DMS53 treated with DMSO at 0.1 percent for 48 hours (cell line): ENCODE data around the gene TMEM161B.
A peak's percentile ranks its signal among the peaks of the same experiment; 100 is the strongest.
"Not testable (repeated sequence)": the region's sequence is repeated elsewhere in the genome, so short reads cannot be mapped to it uniquely, and the experiment has no call there.

Experiments used
- DNase-seq: peaks from one replicate; lab custom pipeline; 2025; ENCODE audit not compliant: unreplicated experiment; lab: John Stamatoyannopoulos, UW

Gene TMEM161B

DNA sequence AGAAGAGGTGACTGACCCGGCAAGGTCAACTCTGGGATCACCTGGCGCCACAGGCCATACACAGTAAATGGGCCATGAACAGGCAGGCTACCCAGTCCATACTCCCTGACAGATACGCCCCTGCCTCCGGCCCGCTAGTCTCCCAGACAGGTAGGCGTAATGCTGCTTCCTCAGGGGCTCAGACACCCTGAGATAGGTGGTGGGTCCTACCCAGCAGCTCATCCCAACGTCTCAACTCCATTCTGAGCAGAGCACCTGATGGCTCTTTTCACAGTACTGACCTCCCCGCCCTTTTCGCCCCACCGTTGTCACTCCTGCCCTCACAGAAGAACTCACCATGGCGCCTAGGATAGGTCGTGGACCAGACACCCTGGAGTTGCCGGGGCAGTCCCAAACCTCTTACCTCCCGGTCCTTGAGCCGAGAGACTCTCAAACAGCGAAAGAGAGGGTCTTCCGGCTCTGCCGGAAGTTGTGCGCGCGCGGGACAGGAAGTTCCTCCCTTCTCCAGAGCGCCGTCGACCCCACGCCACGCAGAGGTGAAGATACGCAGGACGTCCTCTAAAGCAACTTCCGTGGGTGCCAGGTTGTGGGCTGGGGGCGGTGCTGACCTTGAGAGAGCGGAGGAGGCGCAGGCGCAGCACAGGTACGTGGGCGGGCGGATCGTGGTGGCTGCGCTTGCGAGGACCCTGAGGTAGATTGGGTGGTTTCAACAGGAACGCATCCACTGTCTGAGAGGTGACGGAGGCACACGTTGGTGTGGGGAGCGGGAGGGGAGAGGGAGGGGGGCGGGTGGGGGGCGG is at the start of gene TMEM161B:
Gene TMEM161B, minus strand, starts transcription at position 461 of the 800 bp plus-strand sequence. Its CDS starts 122 bp downstream, at position 339.
- DNase-seq, result peak; percentile 87

GRCh38 chr5:88304356-88304755 is 35.7 kb upstream of the TMEM161B start:
- no peak for DNase-seq

DNA sequence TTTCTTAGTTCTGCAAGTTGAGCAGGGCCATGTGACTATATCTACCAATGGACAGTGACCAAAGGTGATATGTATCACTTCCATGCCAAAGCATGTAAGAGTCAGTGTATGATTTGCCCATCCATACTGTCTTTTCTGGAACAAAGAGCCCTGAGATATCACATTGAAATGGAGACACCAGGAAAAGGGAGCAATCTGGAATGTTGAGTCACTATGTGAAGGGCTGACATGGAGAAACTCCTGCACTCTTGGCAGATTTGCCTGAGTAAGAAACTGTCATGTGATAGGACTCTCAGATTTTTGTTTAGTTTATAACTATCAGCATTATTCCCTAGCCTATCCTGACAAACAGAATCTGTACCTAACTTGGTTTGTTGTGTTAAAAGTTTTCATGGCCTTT is 29.8 kb upstream of the TMEM161B start:
- DNase-seq, result no peak

- DNase-seq, result no peak
Observed at GRCh38 chr5:88290801-88291200, 22.2 kb upstream of the TMEM161B start.

DNA sequence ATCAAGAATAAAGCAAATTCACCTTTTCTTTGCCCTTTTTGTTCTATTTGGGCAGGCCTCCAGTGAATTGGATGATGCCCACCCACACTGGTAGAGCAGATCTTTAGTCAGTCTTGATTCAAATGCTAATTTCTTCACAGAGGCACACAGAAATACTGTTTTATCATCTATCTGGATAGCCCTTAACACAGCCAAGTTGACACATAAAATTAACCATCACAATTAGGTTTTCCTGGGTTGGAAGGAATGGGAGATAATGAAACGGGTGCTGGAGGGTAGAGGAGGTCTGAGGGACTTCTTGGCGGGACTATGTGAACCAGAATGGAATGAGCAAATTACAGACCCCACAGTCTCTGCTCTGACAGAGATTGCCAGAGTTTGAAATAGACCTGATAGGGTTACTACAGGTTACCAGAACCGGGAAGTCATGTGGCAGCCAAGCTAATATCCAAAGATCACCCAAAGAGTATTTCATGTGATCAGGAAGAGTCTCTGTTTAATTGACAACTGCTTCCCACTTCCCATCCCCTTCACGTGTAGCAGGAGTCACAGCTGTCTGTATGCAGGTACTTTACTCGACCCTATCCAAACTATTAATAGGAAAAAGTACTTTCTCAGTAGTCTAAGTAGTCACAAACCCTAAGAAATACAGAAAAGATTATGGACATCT is 20.0 kb upstream of the TMEM161B start:
- DNase-seq, result no peak

GRCh38 chr5:88287846-88288527 is 19.3 kb upstream of the TMEM161B start:
- DNase-seq, result no peak

DNA sequence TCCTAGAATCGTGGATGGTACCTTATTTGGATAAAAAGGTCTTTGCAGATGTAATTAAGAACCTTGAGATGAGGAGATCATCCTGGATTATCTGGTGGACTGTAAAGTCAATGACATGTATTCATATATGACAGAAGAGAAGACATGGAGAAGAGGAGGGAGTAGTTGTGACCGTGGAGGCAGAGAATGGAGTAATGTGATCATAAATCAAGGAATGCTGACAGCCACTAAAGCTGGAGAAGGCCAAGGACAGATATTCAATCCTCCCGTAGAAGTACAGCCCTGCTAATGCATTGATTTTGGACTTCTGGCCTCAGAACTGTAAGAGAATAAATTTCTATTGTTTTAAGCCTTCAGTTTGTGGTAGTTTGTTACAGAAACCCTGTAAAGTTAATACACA is 18.7 kb upstream of the TMEM161B start:
- no peak for DNase-seq

DNA sequence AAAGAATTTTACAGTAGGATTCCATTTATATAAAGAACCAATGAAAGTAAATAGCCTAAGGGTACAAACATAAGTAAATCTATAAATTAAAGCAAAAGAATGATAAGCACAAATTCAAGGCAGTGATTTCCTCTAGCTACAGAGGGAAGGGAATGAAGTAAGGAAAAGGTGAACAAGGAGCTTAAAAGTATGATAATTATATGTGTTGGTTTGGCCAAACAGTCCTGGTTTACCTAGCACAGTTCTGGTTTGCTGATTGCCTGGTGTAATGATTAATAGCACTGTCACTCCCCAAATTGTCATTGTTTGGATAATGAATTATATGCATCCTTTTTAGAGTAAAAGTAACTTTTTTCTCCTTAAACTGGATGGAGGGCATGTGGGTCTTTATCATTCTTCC is 15.0 kb upstream of the TMEM161B start:
- no peak for DNase-seq

- DNase-seq, result no peak
Observed at GRCh38 chr5:88281322-88281721, 12.7 kb upstream of the TMEM161B start.

DNA sequence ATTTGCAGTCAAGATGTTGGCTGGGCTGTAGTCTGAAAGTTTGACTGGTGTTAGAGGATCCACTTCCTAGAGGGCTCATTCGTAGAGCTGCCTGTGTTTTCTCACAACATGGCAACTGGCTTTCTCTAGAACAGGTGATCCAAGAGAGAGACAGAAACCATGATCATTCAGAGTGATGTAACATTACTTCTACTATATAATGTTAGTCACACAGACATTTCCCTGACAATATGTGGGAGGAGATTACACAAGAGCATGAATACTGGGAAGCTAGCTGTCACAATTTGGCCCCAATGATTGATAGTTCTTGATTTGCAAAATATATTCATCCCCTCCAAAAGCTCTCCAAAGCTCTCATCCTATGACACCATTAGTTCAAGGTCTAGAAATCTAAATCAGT is 10.9 kb upstream of the TMEM161B start:
- DNase-seq, result no peak

DNA sequence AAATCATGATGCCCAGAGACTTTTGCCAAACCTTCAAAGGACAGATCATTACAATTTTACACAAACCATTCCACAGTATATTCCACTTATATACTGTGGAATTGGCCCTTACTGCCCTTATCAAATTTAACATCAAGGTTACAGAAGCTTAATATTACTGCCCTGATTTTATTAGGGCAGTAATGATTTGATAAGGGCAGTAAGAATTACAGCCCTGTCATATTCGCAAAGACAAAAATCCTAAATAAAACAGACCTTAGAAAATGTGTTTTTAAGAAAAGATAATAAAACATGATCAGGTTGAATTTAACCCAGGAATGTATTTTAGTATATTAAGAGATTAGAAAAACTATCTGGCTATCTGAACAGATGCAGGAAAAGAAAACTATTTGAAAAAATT is 7.7 kb upstream of the TMEM161B start:
- DNase-seq, result no peak

DNA sequence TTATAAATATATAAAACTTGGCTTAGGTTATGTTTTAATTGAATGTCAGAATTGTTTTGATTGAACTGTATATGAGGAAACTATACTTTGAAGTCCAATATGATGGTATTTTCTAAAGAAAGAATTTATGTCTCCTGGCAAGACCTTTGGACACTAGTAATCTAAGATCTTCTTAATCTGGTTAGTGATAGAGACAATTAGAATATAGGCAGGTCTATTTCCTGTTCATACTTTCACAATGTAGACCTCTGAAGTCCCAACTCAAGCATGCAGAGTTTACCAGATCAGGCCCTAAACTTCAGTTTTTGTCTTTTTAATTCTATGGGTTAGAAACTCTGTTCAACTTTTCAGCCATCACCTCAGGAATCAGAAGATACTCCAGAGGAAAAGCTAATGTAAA is 6.9 kb upstream of the TMEM161B start:
- no peak for DNase-seq

DNA sequence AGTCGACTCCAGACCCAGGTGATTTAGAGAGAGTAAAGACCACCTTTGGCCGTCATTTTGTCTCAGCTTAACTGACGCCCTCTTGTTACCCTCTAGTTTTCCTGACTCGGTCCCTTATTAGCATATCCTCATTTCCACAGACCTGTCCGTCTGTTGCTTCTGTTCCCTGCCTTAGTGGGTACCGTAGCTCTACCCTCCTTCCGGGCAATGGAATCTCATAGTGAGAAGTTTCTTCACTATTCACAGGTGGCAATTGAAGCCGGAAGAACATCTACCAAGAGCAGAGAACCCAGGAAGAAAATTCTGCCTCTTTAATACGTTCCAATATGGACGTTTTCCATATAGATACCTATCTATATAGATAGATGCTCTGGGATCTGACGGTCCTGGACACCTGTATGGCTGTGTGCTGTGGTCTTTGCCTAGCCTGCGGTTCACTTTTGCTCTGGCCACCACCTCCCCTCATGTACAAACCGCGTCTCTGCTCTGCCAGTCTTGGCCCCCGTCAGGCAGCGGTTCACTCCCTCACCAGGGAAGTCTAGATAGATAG is 652 bp upstream of the TMEM161B start:
- DNase-seq, result peak; percentile 48

DNA sequence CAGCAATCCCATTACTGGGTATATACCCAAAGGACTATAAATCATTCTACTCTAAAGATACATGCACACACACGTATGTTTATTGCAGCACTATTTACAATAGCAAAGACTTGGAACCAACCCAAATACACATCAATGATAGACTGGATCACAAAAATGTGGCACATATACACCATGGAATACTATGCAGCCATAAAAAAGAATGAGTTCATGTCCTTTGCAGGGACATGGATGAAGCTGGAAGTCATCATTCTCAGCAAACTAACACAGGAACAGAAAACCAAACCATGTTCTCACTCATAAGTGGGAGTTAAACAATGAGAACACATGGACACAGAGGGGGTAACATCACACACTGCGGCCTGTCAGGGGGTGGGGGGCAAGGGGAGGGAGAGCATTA is 4.1 kb downstream of the TMEM161B start:
- DNase-seq, result not testable (repeated sequence)

DNA sequence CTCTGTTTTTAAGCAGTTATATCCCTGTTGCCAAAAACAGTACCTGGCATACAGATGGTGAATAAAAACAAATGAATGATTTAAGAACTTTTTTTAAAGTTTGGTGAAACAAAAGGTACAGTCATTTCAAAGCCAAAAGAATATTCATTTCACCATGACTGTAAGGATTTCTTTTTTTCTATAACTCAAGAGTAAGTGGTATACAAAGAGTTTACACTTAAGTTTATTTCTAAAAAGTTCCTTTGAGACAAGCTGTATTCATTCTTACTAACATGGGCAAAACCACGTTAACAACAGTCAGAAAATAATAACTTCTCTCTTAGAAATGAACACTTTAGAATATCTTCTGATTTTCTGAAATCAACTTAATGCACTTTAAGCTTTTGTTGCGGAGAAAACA is 5.3 kb downstream of the TMEM161B start:
- DNase-seq, result no peak

DNA sequence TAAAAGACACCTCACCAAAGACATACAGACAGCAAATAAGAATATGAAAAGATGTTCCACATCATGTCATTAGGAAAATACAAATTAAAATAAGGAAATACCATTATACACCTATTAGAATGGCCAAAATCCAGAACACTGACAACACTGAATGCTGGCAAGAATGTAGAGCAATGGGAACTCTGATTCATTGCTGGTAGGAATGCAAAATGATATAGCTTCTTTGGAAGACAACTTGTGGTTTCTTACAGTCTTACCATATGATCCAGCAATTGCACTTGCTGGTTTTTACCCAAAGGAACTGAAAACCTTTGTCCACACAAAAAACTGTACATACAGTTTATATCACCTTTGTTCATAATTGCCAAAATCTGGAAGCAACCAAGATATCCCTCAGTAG is 6.5 kb downstream of the TMEM161B start:
- DNase-seq, result no peak

DNA sequence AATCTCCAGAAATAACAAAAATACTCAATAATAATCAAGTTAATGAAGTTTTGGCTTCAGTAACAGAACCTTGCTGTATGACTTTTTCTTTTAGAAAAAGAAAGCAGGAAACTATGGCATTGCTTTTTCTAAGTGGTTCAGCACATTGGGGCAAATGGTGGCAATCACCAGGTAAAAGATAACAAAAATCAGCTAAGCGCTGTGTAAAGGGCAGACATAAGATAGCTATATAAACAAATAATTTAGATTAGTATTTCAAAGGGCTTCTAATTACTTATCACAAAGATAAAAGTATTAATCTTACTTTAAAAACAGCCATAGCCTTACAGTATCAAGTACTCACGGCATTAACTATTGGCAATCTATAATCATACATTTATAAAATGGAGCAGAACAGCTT is 10.0 kb downstream of the TMEM161B start:
- DNase-seq, result no peak

GRCh38 chr5:88256872-88257271 is 11.8 kb downstream of the TMEM161B start:
- DNase-seq, result no peak

- no peak for DNase-seq
Observed at GRCh38 chr5:88256037-88256436, 12.6 kb downstream of the TMEM161B start.

DNA sequence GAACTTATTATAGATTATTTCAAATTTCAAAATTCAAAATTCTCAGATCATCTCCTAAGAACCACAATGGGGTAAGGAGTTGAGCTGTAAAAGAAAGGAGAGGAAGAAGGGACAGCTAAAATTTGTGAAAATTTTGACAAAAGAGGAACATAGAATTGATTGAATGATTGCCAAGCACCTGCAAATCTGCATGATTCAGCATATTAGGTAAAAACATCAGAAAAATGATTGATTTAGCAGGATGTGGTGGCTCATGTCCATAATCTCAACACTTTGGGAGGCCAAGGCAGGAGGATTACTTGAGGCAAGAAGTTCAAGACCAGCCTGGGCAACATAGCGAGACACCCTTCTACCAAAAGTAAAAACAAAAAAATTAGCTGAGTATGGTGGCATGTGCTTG is 14.3 kb downstream of the TMEM161B start:
- DNase-seq, result no peak

DNA sequence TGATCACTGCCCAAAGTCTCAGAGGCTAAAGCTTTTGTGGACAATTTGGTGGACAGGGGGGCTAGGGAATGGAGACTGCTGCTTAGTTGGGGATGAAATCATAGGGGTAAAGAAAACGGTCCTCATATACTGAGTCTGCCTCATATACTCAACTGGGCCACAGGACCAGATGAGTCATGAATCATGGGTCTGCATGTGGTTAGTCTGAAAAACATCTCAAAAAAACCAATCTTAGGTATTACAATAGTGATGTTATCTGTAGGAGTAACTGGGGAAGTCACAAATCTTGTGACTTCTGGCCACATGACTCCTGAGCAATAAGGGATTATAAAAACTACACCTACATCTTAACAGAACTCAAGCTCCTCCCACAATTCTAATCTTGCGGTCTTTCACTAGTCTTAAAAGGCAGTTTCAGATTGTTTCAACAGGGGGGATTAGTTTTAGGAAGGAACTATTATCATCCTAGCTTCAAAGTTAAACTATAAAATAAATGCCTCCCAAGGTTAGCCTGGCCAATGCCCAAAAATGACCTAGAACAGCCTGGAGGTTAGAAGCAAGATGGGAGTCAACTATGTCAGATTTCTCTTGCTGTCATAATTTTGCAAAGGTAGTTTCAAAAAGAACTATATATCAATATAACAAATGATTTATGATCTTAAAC is 17.5 kb downstream of the TMEM161B start:
- DNase-seq, result no peak
